ENCODE data around the gene ALDH8A1. TPM values are rescaled to one million over a fixed set of nuclear protein-coding genes. Genes with fewer than 3 reads are reported as not detected.

The ALDH8A1 gene
- total RNA-seq, 1 experiment from 2014 or later, result 0.83 TPM

GRCh38 chr6:134925800-134926199, 24.1 kb downstream of the ALDH8A1 start:
- H4K20me1 ChIP-seq (ENCODE audit: insufficient read depth), result no peaks in the 10 kb centered on the region
- DNase-seq, result peak; percentile 15 to 50
- no peak overlapping the region for H2AFZ ChIP-seq
- no peak overlapping the region for H3K27ac ChIP-seq
- no peak overlapping the region for H3K4me3 ChIP-seq
- H3K4me1 ChIP-seq (replicated peaks; ENCODE audit: insufficient read depth), result no peaks in the 10 kb centered on the region
- no peaks in the 10 kb centered on the region for H3F3A ChIP-seq (ENCODE audit: insufficient read depth, low read depth)
- H3K27me3 ChIP-seq (ENCODE audit: insufficient read depth, low read depth), result no peaks in the 10 kb centered on the region
- no peaks in the 10 kb centered on the region for H3K79me2 ChIP-seq (ENCODE audit: low read depth)
- no peaks in the 10 kb centered on the region for H3K9me3 ChIP-seq (ENCODE audit: insufficient read depth, low read depth)
- CTCF ChIA-PET, result no interaction called here
- POLR2A ChIA-PET (ENCODE audit: unreplicated experiment), result no interaction called here
- intact Hi-C loops (cut with micrococcal nuclease; ENCODE audit: unreplicated experiment), result loop anchor here (1.0 kb wide), 1 partner anchor 16 kb away; no protein-coding TSS in a partner anchor
- BruUV-seq (replicated peaks), result no TSS peak
- TF ChIP-seq CTCF (conservative IDR thresholded peaks at IDR 0.05) (no peak), EZH2 (IDR thresholded peaks at IDR 0.05; ENCODE audit: low read depth) (no peak)
- no peaks in the 10 kb centered on the region for H3K9me2 ChIP-seq (ENCODE audit: insufficient read depth)
- no peaks in the 10 kb centered on the region for H3K36me3 ChIP-seq (ENCODE audit: low read depth)
- H3K4me2 ChIP-seq, result no peak overlapping the region

GRCh38 chr6:134921721-134922261, 28.1 kb downstream of the ALDH8A1 start:
- ChIA-PET CTCF (no interaction called here), POLR2A (ENCODE audit: unreplicated experiment) (no interaction called here)
- intact Hi-C loops (cut with micrococcal nuclease; ENCODE audit: unreplicated experiment), result no loop called here
- H3F3A ChIP-seq (ENCODE audit: insufficient read depth, low read depth), result no peaks in the 10 kb centered on the region
- H3K4me2 ChIP-seq, result no peak overlapping the region
- H3K79me2 ChIP-seq (ENCODE audit: low read depth), result no peaks in the 10 kb centered on the region
- no peaks in the 10 kb centered on the region for H3K27me3 ChIP-seq (ENCODE audit: insufficient read depth, low read depth)
- DNase-seq, result no peak
- no peaks in the 10 kb centered on the region for H3K9me2 ChIP-seq (ENCODE audit: insufficient read depth)
- TF ChIP-seq CTCF (conservative IDR thresholded peaks at IDR 0.05), result no peak
- TF ChIP-seq EZH2 (IDR thresholded peaks at IDR 0.05; ENCODE audit: low read depth), result no peak
- no peak overlapping the region for H3K4me3 ChIP-seq
- no peaks in the 10 kb centered on the region for H3K9me3 ChIP-seq (ENCODE audit: insufficient read depth, low read depth)
- H4K20me1 ChIP-seq (ENCODE audit: insufficient read depth), result no peaks in the 10 kb centered on the region
- H3K27ac ChIP-seq, result no peak overlapping the region
- H3K4me1 ChIP-seq (replicated peaks; ENCODE audit: insufficient read depth), result 0 out of 2 replicates have a peak, but pooled peaks cover 5% of the 10 kb centered on the region
- H2AFZ ChIP-seq, result no peak overlapping the region
- H3K36me3 ChIP-seq (ENCODE audit: low read depth), result no peaks in the 10 kb centered on the region
- no TSS peak for BruUV-seq (replicated peaks)

GRCh38 chr6:134921276-134921675, 28.6 kb downstream of the ALDH8A1 start:
- TF ChIP-seq EZH2 (IDR thresholded peaks at IDR 0.05; ENCODE audit: low read depth) (no peak), CTCF (conservative IDR thresholded peaks at IDR 0.05) (no peak)
- Histone ChIP-seq H3K27ac (no peak overlapping the region), H3K79me2 (ENCODE audit: low read depth) (no peaks in the 10 kb centered on the region), H3K9me2 (ENCODE audit: insufficient read depth) (no peaks in the 10 kb centered on the region), H3K9me3 (ENCODE audit: insufficient read depth, low read depth) (no peaks in the 10 kb centered on the region), H3K4me2 (no peak overlapping the region), H4K20me1 (ENCODE audit: insufficient read depth) (no peaks in the 10 kb centered on the region), H3K36me3 (ENCODE audit: low read depth) (no peaks in the 10 kb centered on the region), H2AFZ (no peak overlapping the region), H3F3A (ENCODE audit: insufficient read depth, low read depth) (no peaks in the 10 kb centered on the region), H3K4me3 (no peak overlapping the region), H3K4me1 (replicated peaks; ENCODE audit: insufficient read depth) (0 out of 2 replicates have a peak, but pooled peaks cover 5% of the 10 kb centered on the region), H3K27me3 (ENCODE audit: insufficient read depth, low read depth) (no peaks in the 10 kb centered on the region)
- ChIA-PET CTCF (no interaction called here), POLR2A (ENCODE audit: unreplicated experiment) (no interaction called here)
- DNase-seq, result no peak
- intact Hi-C loops (cut with micrococcal nuclease; ENCODE audit: unreplicated experiment), result no loop called here
- BruUV-seq (replicated peaks), result no TSS peak
